GM18517 (cell line): Measurements from ENCODE around the gene CD101.

Experiments used
- ATAC-seq: cut with Tn5 transposase; IDR thresholded peaks from one replicate; pipeline ENCODE4 v1.9.1; 2021; ENCODE audit warnings: mild to moderate bottlenecking, moderate library complexity; ENCODE audit not compliant: unreplicated experiment

CD101 gene

GRCh38 chr1:117047271-117047670 lies 45.7 kb downstream of the CD101 start:
- ATAC-seq: no peak

DNA sequence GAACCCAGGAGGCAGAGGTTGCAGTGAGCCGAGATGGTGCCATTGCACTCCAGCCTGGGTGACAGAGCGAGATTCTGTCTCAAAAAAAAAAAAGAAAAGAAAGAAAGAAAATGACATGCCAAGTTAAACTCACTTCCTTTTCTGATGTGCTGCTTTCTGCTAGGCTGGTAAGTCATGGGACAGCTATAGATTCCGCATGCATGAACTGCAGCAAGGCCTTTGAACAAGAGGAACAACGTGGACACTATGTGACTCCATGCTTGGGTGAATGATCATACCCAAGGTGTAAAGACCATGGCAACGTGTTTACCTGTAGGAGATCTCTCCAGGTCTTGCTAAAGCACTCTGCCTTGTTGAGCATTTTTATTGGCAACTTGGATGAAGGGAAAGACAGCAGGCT lies 48.3 kb downstream of the CD101 start:
- no peak for ATAC-seq

DNA sequence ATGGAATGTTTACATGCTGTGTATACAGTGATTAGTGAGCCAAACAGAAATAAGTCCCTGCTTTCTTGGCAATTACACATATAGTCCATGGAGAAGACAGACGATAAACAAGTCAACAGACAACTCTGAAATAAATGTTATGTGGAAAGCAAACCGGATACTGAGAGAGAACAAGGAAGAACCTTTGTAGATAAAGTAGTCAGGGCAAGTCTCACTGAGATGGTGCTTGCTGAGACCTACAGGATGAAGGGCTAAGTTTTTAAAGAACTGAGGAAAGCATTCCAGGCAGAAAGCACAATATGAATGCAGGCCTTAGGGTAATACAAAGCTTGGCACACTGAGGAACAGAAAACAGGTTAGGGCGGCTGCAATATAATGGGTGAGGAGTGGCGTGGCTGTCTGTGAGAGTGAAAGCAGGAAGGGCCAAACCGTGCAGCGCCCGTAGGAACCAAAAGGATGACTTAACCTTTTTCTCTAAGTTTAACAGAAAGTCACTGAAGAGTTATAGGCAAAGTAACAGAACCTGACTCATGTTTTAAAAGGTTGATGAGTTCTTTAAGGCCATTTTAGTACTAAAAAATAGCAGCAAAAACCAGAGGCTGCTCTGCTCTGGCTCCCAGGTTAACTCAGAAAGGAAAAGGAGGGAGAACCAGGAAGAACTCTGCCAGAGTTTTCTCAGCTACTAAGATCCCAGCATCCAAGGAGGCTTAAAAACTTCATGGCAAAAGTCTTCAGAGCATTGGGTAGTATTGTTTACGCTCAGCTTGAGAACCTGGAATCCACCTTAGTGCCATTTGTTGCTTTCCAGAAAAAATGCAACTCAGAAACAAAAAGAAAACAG lies 49.9 kb downstream of the CD101 start:
- ATAC-seq: peak; percentile 79

- no peak for ATAC-seq
Observed at GRCh38 chr1:117054068-117054467, 52.5 kb downstream of the CD101 start.

- no peak for ATAC-seq
Observed at GRCh38 chr1:117058810-117059209, 57.2 kb downstream of the CD101 start.

DNA sequence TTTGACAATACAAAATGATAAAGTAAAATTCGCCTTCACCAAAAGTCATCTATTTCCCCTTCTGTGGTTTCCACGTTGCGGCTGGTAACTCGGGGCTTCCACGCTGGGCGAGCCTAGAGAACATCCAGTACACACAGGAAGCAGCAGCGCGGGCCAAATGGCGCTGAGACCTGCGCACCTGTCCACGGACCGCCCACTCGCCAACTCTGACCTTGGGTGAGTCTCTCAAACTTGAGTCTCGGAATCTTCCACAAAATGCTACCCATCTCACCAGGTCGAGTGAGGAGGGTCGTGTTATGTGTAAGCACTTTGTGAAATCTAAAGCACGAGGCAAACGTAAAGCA lies 57.7 kb downstream of the CD101 start:
- ATAC-seq: peak; percentile 29

- peak; percentile 97 for ATAC-seq
Observed at GRCh38 chr1:117059678-117060440, 58.3 kb downstream of the CD101 start, which contains the start of gene TTF2. Gene TTF2 (plus strand): TSS chr1:117060326. CDS start chr1:117060347, 21 bp downstream.

GRCh38 chr1:117060441-117061317 lies 59.1 kb downstream of the CD101 start:
- peak; percentile 2 for ATAC-seq

DNA sequence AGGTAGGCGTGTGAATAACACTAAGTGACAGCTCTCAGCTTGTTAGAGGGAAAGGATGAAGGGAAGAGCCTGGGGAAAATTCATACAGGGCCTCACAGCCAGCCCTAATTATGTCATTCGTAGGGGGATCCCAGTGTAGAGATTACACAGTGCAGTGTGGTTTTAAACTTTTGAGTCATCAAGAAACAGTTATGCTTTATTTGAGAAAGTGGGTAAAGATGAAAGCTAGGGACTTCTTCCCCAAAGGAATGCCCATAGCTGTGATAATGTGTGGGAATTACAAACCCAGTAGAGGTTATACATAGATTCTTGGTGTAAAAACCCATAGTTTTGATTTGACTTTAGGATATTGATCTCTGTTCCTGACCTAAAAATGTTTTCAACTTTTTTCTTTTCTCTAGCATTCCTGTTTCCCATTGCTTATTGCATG lies 60.4 kb downstream of the CD101 start:
- ATAC-seq: no peak

DNA sequence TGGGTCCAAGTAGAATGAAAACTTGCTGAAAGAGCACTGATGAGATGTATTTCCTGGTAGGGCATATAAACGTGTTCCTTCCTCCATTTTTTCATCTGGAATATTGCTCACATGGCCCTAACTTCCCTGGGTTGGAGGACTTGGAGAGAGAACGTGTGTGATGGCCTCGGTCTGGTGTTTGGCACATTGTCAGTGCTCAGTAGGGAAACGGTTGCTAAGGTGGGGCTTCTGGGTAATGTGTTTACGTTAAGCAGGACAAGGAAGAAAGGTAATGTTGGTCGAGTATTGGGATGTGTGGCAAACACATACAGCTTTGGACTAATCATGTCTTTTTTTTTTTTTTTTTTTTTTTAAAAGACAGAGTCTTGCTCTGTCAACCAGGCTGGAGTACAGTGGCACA lies 64.8 kb downstream of the CD101 start:
- ATAC-seq: no peak

GRCh38 chr1:117067533-117068370 lies 66.2 kb downstream of the CD101 start:
- no peak for ATAC-seq

GRCh38 chr1:117068580-117068979 lies 67.0 kb downstream of the CD101 start:
- ATAC-seq: no peak

- no peak for ATAC-seq
Observed at GRCh38 chr1:117069220-117069844, 67.8 kb downstream of the CD101 start.

- ATAC-seq: no peak
Observed at GRCh38 chr1:117070124-117070523, 68.6 kb downstream of the CD101 start.

DNA sequence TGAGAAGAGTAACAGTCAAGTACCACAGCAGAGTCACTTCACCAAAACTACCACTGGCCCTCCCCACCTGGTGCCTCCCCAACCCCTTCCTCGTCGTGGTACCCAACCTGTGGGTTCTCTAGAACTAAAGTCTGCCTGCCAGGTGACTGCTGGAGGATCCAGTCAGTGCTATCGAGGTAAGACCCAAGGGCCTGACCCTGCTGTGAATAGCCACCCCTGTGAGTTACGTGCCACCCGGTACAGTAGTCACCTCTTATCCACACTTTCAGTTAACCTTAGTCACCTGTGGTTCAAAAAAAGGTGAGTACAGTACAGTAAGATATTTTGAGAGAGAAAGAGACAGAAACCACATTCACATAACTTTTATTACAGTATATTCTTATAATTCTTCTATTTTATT lies 75.1 kb downstream of the CD101 start:
- no peak for ATAC-seq

- no peak for ATAC-seq
Observed at GRCh38 chr1:117077267-117077666, 75.7 kb downstream of the CD101 start.

DNA sequence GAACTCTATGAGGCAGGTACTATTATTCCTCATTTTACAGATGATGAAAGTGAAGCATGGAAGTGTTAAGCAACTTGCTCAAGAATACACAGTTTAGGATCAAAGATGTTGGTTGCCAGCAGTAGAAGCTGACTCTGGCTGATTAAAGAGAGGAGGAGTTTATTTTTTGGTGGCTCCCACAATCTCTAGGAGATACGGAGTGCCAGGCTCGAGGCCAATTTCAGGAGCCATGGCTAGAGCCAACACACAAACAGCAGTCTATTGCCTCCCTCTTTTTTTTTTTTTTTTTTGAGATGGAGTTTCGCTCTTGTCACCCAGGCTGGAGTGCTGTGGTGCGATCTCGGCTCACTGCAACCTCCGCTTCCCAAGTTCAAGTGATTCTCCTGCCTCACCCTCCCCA lies 78.2 kb downstream of the CD101 start:
- ATAC-seq: no peak

DNA sequence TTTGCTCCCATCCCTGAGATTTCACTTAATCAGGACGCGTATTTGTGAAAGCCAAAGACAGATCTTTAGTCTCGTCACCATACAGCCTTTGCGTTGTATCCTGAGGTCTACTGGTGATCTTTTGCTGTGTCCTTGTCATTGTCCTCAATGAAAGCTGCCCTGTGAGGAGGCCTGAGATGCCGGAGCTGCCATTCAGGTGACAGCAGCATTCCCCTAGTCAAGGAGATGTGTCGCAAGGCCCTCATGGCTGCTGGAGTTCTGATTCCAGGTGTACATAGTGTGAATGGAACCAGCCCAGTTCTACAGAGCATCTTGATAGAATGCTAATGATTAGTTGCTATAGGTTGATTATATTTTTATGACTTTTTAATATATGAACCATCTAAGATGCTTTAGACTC lies 82.7 kb downstream of the CD101 start:
- no peak for ATAC-seq
